Measurements from ENCODE around the gene PTPRR.

PTPRR gene

DNA sequence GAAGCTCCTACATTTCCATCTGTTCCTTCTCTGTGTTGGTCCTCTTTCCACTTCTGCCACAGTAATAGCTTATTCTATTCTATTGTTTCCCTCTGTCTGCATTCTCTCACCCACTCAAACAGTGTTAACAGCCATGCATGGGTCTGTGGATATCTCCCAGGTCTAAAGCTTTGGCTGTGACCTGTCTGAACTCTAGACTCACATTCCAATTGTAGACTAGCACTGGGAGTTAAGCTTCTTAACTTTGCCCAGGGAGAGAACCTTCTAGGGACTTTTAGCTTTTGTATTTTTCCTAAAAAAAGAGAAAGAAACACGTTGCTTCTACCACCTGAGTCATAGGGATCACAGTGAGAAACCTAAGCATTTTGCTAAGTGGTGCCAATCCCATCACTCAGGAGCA, 36.7 kb downstream of the PTPRR start:
- TF ChIP-seq ZNF274 (IDR thresholded peaks at IDR 0.05; ENCODE audit: low read depth, low read length) = no peak
- H3K4me3 ChIP-seq (ENCODE audit: low read length) = no peak overlapping the region

- H3K4me3 ChIP-seq (ENCODE audit: low read length) = no peak overlapping the region
- no peak for TF ChIP-seq ZNF274 (IDR thresholded peaks at IDR 0.05; ENCODE audit: low read depth, low read length)
Observed at GRCh38 chr12:70880744-70881143, 39.8 kb downstream of the PTPRR start.

DNA sequence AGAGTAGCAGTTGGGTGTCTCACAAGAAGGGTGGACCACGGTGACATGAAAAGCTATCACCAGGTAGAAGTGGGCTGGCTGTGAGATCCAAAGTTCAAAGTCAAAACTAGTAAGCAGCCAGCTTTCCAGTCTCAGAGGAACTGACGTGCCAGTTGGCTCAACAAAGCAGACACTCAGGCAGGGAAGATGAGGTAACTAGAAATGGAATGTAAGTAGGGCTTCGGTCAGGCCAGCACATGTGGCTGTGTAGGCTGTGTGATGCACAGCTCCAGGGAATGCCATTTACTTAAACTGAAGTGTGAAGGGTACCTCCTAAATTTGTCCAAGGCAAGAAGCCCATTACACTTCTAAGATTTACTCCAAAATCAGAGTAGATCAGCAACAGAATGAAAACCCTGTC, 43.6 kb downstream of the PTPRR start:
- H3K4me3 ChIP-seq (ENCODE audit: low read length) = no peak overlapping the region
- TF ChIP-seq ZNF274 (IDR thresholded peaks at IDR 0.05; ENCODE audit: low read depth, low read length) = no peak

DNA sequence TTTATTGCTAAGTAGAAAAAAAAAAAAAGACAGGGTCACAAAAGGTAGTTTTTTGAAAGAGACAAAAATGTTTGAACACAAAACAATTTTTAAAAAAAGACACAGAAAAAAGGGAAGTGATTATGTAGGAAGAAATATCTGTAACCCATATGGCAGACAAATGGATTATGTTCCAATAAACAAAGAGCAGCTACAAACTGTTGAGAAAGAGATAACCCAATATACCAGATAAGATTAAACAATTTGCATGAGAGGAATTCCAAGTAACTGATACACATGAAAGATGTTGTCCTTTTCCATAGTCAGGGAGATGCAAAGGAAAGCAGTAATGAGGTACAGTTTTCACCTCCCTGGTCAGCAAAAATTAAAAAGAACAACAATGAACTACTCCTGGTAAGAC, 44.9 kb downstream of the PTPRR start:
- H3K4me3 ChIP-seq (ENCODE audit: low read length) = no peak overlapping the region
- TF ChIP-seq ZNF274 (IDR thresholded peaks at IDR 0.05; ENCODE audit: low read depth, low read length) = no peak

- no peak for TF ChIP-seq ZNF274 (IDR thresholded peaks at IDR 0.05; ENCODE audit: low read depth, low read length)
- no peak overlapping the region for H3K4me3 ChIP-seq (ENCODE audit: low read length)
Observed at GRCh38 chr12:70854881-70855568, 65.5 kb downstream of the PTPRR start.

- no peak for TF ChIP-seq ZNF274 (IDR thresholded peaks at IDR 0.05; ENCODE audit: low read depth, low read length)
- H3K4me3 ChIP-seq (ENCODE audit: low read length) = no peak overlapping the region
Observed at GRCh38 chr12:70854138-70854537, 66.4 kb downstream of the PTPRR start.

DNA sequence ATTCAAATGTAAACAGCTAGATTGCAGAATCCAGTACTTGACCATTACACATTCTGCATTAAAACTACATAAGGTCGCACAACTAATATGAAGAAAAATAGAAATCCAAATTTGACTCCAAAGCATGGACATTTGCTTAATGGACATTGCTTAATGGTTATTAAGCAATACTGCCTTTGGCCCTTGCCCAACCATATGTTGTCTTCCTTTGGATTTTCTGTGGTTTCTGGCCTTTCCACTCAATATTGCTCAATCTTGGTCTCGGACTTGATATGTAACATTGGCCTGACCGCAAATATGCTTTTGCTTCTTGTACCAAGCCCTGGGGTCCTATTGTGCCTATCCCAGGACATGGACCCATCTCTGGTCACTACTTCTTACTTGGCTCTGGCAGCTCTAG, 67.2 kb downstream of the PTPRR start:
- TF ChIP-seq ZNF274 (IDR thresholded peaks at IDR 0.05; ENCODE audit: low read depth, low read length) = no peak
- H3K4me3 ChIP-seq (ENCODE audit: low read length) = no peak overlapping the region

DNA sequence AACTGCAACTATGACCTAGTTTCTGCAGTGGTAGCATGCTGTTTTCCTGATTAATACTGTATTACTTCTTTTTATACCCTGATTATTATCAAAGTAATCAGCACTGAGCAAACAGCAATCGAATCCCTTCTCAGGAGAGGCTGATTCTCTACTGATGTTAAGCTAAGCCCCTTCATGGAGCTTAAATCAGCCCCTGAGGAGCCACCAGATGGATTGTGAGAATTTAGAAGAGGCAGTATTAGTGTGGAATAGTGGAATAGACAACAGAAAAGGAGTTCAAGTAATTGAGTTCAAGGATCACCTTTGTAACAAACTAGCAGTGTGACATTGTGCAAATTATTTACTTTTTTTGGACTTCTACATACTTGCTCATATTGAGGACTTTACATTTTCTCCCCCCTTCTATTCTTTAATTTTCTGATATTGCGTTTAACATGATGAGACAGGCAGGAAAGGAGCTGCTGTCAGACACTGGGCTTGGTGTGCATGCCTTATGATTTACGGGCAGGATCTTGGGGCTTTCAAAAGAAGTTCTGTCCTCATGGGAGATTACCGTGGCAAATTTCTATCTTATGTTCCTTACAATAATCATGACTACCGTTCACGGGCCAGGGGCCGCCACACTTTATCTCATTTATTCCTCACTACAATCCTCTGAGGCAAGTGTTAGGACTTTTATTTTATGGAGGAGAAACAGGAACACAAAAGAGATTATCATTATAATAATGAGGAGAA, 68.0 kb downstream of the PTPRR start:
- no peak for TF ChIP-seq ZNF274 (IDR thresholded peaks at IDR 0.05; ENCODE audit: low read depth, low read length)
- H3K4me3 ChIP-seq (ENCODE audit: low read length) = no peak overlapping the region

- no peak for TF ChIP-seq ZNF274 (IDR thresholded peaks at IDR 0.05; ENCODE audit: low read depth, low read length)
Observed at GRCh38 chr12:70849265-70849960, 71.1 kb downstream of the PTPRR start.

GRCh38 chr12:70847871-70848270, 72.7 kb downstream of the PTPRR start:
- no peak for TF ChIP-seq ZNF274 (IDR thresholded peaks at IDR 0.05; ENCODE audit: low read depth, low read length)
- no peak overlapping the region for H3K4me3 ChIP-seq (ENCODE audit: low read length)

More at GRCh38 chr12:70849265-70849960, 71.1 kb downstream of the PTPRR start:
- H3K4me3 ChIP-seq (ENCODE audit: low read length) = no peak overlapping the region

- no peak overlapping the region for H3K4me3 ChIP-seq (ENCODE audit: low read length)
- TF ChIP-seq ZNF274 (IDR thresholded peaks at IDR 0.05; ENCODE audit: low read depth, low read length) = no peak
Observed at GRCh38 chr12:70845268-70845667, 75.3 kb downstream of the PTPRR start.

- no peak overlapping the region for H3K4me3 ChIP-seq (ENCODE audit: low read length)
- no peak for TF ChIP-seq ZNF274 (IDR thresholded peaks at IDR 0.05; ENCODE audit: low read depth, low read length)
Observed at GRCh38 chr12:70843363-70843762, 77.2 kb downstream of the PTPRR start.

DNA sequence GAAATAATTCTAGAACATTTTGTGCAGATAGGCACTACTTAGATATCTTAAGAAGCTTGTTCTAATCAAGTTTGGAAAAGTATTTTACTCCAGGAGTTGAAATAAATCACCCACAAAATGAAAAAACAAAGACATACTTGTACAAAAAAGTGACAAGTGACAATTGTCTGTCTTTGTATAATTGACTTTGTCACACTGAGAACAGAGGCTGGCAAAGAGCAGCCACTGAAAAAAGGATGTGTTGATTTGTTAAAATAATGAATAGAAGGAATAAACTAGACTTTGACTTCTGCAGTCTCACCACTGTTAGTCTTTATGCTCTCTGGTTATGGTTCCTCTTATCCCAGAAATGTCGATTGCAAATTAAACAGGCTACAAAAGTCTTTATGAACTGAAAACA, 77.6 kb downstream of the PTPRR start:
- no peak for TF ChIP-seq ZNF274 (IDR thresholded peaks at IDR 0.05; ENCODE audit: low read depth, low read length)
- H3K4me3 ChIP-seq (ENCODE audit: low read length) = no peak overlapping the region

- TF ChIP-seq ZNF274 (IDR thresholded peaks at IDR 0.05; ENCODE audit: low read depth, low read length) = no peak
- H3K4me3 ChIP-seq (ENCODE audit: low read length) = no peak overlapping the region
Observed at GRCh38 chr12:70842136-70842535, 78.4 kb downstream of the PTPRR start.
